ENCODE measurements around the gene PCDH15. TPM values are rescaled to one million over a fixed set of nuclear protein-coding genes. Genes with fewer than 3 reads are reported as not detected.

Gene PCDH15
- polyA plus RNA-seq, 1 of the 3 experiments (the other 2 are of a cell fraction) = 0.03 TPM

Small RNAs within 50 kb of the gene (small RNA-seq; reads per million reads assigned to genes)
- gene AL365496.1 = 0 to 1.0 (median 0) reads per million in 7 experiments
- 0 reads per million in 7 experiments for gene MIR548F1
- 0 reads per million in 7 experiments for gene RNU6-687P
